Measurements from ENCODE around the gene PLEKHA7.

DNA sequence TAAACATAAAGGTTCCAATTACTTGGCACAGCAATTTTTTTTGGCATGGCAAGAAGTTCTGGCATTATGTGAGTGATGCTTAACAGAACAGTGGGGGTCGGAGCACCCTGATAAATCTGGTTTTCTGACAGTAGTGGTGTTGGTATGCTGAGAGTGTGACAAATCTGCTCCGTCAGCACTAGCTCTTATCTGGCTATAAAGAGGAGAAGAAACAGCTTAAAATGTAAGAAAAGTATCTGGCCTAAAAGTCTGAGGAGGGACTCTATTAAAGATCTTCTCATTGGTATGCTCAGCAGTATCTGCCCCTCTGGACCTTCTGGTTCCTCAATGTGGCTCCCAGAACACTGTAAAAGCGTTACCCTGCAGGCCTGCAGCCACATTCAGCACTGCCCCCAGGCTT lies 137.4 kb downstream of the PLEKHA7 start:
- TF ChIP-seq, protein P1, sequence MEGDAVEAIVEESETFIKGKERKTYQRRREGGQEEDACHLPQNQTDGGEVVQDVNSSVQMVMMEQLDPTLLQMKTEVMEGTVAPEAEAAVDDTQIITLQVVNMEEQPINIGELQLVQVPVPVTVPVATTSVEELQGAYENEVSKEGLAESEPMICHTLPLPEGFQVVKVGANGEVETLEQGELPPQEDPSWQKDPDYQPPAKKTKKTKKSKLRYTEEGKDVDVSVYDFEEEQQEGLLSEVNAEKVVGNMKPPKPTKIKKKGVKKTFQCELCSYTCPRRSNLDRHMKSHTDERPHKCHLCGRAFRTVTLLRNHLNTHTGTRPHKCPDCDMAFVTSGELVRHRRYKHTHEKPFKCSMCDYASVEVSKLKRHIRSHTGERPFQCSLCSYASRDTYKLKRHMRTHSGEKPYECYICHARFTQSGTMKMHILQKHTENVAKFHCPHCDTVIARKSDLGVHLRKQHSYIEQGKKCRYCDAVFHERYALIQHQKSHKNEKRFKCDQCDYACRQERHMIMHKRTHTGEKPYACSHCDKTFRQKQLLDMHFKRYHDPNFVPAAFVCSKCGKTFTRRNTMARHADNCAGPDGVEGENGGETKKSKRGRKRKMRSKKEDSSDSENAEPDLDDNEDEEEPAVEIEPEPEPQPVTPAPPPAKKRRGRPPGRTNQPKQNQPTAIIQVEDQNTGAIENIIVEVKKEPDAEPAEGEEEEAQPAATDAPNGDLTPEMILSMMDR (IDR thresholded peaks at IDR 0.05; ENCODE audit: low read depth, low read length, poor library complexity, severe bottlenecking), result no peak
- TF ChIP-seq EZH2phosphoT487 (IDR thresholded peaks at IDR 0.05; ENCODE audit: borderline replicate concordance, low read length), result no peak

All from DOHH2 (cell line).